Mammary epithelial cell (primary cell): Measurements from ENCODE around the gene NAGS.

Experiments used
- EZH2 ChIP-seq: IDR thresholded peaks from 2 replicates; pipeline ENCODE4 v1.6.1; 2012; ENCODE audit warnings: low read length, inconsistent platforms, borderline replicate concordance
- TF ChIP-seq, protein P1 (sequence below), 2 donors: IDR thresholded peaks in 1 of 2; conservative IDR thresholded peaks in 1 of 2; 2 replicates each; pipeline ENCODE4 v1.5.1; 2011 to 2012; ENCODE audit warnings: inconsistent platforms in 2 of 2, low read length in 2 of 2, mild to moderate bottlenecking in 2 of 2, control low read depth in 1 of 2, low read depth in 1 of 2; ENCODE audit not compliant: insufficient read depth in 1 of 2; ENCODE audit errors: extremely low read depth in 1 of 2

DNA sequence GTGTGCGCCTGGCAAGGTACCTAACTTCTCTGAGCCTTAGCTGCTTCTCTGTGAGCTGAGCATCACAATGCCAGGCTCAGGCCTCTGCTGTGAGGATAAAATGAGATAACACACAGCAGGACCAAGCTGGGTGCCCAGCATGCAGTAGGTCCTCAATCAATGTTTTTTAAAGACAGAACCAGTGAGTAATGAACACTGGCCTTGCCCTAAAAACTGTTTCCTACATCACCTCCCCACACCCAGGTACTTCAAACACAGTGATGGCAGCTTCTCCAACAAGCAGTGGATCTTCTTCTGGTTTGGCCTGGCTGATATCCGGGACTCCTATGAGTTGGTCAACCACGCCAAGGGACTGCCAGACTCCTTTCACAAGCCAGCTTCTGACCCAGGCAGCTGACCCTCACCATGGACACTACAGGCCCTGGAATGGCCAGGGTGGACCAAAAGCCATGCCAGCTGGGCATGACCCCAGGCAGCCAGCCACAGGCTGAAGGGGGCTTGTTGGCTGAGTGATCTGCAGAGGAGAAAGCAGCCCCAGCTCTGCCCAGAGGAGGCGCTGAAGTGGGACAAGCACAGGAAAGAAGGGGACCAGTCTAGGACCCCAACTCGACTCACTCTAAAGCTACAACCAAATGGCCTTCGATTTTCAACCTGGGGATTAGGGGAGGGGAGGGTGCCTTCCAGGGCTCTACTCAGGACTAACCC, 3.9 kb downstream of the NAGS start:
- TF ChIP-seq, protein P1, sequence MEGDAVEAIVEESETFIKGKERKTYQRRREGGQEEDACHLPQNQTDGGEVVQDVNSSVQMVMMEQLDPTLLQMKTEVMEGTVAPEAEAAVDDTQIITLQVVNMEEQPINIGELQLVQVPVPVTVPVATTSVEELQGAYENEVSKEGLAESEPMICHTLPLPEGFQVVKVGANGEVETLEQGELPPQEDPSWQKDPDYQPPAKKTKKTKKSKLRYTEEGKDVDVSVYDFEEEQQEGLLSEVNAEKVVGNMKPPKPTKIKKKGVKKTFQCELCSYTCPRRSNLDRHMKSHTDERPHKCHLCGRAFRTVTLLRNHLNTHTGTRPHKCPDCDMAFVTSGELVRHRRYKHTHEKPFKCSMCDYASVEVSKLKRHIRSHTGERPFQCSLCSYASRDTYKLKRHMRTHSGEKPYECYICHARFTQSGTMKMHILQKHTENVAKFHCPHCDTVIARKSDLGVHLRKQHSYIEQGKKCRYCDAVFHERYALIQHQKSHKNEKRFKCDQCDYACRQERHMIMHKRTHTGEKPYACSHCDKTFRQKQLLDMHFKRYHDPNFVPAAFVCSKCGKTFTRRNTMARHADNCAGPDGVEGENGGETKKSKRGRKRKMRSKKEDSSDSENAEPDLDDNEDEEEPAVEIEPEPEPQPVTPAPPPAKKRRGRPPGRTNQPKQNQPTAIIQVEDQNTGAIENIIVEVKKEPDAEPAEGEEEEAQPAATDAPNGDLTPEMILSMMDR (conservative IDR thresholded peaks at IDR 0.05 in 1 of 2, IDR thresholded peaks at IDR 0.05 in 1 of 2; ENCODE audit: extremely low read depth in 1 of 2, insufficient read depth in 1 of 2, low read depth in 1 of 2, low read length in 2 of 2) = no peak
- TF ChIP-seq EZH2 = no peak
